Ureter (tissue), 1 donor: Measurements from ENCODE around the gene KRTAP20-2. TPM values are rescaled to one million over a fixed set of nuclear protein-coding genes. Genes with fewer than 3 reads are reported as not detected.

Source experiments
- DNase-seq: peaks from one replicate; pipeline ENCODE4 v3.0.0-alpha.2; 2020; ENCODE audit warnings: low spot score
- total RNA-seq: library from RNA; stranded (reverse); gene quantifications from one replicate; pipeline ENCODE4 v1.2.4, GENCODE V29; 2023
- donor health status: DM: yes; HTN: yes; CAD: no.

The KRTAP20-2 gene
- total RNA-seq: not detected

DNA sequence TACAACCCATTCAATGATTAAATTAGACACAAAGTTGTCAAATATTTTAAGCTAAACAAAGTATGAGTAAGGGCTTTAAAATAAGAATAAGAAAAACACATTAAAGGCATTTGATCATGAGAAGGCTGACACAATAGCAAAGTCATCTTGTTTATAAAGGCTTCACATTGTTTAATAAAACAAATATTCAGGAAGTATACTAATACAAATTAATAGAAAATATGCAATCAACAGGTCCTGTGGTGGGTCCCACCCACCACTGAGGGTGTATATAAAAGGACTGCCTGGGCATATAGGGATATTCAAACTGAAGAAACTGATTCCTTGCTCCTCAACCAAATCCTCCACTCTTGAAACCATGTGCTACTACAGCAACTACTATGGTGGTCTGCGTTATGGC lies at the start of gene KRTAP20-2:
KRTAP20-2 (plus strand) TSS at position 301 of the 400 bp plus-strand sequence; CDS start at position 359, 58 bp downstream.
- DNase-seq: no peak

DNA sequence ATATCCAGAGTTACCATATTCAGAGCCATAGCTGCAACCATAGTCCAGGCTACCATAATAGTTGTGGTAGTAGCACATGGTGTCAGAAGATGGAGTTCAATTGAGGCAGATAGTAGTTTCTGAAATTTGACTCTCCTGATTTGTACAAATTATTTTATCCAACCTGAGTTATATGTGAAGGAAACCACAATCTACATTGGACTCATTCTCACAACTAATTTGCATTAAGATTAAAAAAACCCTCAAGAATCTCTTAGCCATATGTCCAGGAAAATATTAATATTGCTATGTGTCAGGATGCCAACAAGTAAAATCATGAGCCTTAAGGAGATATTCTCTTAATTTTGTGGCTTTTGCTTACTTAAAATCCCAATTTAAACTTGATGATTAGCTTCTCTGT lies 44.7 kb upstream of the KRTAP20-2 start, which contains the start of gene KRTAP22-2:
KRTAP22-2 (minus strand) TSS at position 101 of the 400 bp plus-strand sequence.
- no peak for DNase-seq

DNA sequence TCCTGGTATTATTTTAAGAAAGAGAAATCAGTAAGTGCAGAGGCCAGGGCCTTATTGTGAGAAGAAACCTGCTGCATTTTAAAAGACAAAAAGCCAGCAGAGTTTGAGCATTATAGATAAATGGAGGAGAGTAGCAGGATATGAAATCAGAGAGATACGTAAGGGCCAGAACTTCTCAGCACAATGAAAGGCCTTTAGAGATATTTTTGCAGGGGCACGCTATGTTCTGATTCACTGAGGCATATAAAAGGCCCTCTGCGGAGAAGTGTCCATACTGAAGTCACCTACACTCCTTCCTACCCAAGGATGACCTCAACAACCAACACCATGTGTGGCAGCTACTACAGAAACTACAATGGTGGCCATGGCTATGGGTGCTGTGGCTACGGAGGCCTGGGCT lies 42.9 kb upstream of the KRTAP20-2 start, which contains the start of gene KRTAP6-3:
KRTAP6-3 (plus strand) TSS at position 301 of the 400 bp plus-strand sequence; CDS start at position 307, 6 bp downstream.
- no peak for DNase-seq

DNA sequence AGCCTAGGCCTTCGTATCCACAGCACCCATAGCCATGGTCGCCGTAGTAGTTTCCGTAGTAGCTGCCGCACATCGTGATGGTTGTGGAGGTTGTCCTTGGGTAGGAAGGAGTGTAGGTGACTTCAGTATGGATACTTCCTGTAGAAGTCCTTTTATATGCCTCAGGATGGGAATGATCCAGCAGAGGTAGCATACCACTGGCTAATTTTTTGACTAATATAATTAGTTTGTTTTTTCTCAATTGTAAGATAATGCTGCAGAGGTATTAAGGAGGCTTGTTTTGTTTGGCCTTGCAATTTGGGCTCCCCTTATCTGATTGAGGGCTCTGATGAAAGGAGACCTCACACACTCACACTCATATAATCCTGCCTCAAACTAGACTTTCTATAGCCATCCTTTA lies 36.2 kb upstream of the KRTAP20-2 start, which contains the start of gene KRTAP6-2:
KRTAP6-2 (minus strand) TSS at position 101 of the 400 bp plus-strand sequence; CDS start at position 73, 28 bp downstream.
- no peak for DNase-seq

DNA sequence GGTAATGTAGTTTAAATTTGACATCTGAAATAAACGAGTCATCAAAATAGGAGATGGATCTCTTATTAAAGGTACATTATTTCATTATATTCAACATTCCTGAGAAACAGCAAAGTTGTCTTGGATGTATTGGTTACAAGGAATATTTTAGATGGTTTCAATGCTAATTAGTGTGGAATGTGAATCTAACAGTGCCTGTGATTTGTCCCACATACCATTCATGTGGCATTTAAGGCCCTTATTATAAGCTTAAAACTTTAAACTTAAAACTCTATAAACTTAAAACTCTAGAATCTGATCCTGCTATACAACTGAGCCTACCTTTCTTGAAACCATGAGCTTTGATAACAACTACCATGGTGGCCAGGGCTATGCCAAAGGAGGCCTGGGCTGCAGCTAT lies 34.2 kb upstream of the KRTAP20-2 start, which contains the start of gene KRTAP22-1:
KRTAP22-1 (plus strand) TSS at position 301 of the 400 bp plus-strand sequence.
- no peak for DNase-seq

DNA sequence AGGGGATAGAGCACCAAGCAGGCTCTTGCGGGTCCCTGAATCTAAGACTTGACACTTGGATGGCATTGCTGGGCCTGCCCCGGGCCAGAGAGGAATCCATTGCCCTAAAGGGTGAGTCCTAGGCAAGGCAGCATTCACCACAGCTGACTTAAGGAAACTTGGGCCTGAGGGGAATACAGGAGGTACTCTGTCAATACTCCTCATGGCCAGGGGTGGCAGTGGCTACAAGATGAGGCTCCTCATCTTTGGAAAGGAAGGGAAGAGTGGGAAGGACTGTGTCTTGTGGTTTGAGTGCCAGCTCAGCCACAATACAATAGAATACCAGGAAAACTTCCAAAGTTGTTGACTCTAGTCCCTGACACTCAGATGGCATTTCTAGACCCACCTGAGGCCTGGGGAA lies 29.0 kb upstream of the KRTAP20-2 start:
- DNase-seq: no peak

DNA sequence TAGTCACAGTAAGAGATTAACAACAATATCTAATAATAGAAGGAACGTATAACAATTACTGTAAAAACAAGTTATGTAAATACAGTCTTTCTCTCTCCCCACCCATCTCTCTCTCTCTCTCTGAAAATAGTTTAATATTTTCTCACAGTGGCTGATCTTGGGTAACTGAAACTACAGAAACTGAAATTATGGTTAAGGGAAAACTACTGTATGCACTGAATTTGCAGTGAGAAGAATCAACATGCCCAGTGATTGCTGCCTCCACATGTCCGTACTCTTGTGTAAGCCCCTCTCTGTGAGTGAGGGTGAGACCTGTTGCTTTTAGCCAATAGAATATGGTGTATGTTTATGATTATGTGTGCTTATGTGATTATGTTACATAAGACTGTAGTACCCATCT lies 22.9 kb upstream of the KRTAP20-2 start:
- no peak for DNase-seq

DNA sequence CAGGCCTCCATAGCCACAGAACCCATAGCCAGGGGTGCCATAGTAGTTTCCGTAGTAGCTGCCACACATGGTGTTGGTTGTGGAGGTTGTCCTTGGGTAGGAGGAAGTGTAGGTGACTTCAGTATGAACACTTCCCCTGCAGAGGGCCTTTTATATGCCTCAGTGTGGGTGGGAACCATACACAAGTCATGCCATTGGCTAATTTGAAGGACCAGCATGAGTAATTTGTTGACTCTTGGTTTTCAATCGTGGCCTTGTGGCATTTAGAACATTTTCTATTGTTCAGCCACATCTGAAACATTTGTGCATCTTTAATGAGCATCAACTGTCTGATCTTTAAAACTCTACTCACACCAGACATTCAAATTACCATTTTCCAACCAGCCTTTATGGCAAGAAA lies 21.2 kb upstream of the KRTAP20-2 start, which contains the start of gene KRTAP6-1:
KRTAP6-1 (minus strand) TSS at position 95 of the 400 bp plus-strand sequence; CDS start at position 69, 26 bp downstream.
- no peak for DNase-seq

DNA sequence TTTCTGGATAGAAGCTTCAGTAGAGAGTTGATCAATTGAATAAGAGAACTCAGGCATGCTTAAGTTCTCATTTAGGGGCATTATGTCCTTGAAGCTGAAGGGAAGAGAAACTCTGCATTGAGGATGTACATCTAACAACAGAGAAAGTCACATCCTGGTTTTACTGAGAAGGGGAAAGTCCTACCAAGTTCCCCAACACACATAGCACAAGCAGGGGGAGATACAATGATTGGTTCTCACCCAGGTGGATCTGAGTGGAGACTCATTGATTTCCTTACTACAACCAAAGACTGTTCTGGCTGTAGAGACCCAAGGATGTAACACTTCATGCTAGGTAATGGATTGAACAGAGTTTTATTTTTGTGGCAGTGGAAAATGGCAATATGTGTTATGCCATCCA lies 19.8 kb upstream of the KRTAP20-2 start:
- no peak for DNase-seq

DNA sequence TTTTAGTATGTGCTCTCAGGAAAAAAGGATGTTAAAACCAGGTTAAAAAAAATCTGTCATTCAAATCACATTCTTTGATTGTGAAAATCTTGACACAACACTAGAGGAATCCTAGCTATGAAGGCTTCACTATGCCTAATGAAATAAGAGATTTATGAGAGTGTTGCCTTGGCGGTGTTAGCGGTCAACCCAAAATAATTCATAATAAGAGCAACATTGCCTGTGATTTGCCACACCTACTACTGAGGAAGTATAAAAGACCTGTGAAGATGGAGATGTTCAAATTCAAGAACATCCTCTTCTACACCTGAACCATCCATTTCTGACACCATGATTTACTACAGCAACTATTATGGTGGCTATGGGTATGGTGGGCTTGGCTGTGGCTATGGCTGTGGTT lies 18.9 kb upstream of the KRTAP20-2 start, which contains the start of gene KRTAP20-1:
KRTAP20-1 (plus strand) TSS at position 301 of the 400 bp plus-strand sequence; CDS start at position 331, 30 bp downstream.
- no peak for DNase-seq

DNA sequence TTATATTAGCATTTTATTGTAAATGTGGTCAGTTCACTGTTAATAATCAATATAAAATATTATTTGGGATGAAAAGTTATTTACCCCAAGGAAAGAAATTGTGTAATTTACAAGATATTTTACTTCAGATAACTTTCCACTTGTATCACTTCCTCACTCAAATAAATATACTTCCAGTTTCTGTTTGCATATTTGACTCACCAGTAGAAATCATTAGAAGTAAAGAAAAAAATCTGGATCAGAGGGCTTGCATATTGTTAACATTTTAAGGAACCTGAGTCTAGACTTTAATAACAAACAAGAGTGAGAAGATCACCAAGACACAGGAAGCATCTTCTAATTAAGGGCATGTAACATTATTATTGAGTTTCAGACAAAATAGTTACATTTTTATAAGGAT lies 14.9 kb upstream of the KRTAP20-2 start:
- DNase-seq: no peak

DNA sequence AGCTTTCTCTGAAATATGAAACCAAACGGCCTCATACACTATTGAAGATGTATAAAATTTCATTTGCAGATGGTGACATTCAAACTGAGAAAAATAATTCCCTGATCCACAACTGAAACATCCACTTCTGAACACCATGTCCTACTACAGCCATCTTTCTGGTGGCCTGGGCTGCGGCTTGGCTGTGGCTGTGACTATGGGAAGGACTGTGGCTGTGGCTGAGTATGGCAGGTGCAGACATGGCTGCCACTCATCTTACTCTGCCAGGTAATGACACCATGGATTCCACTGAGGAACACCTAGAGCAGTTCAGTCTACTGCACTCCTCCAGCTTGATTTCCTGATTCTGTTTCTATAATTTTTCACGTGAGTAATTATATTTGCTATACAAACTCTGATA lies 14.5 kb upstream of the KRTAP20-2 start, which contains the start of gene KRTAP20-4:
KRTAP20-4 (plus strand) TSS at position 106 of the 400 bp plus-strand sequence.
- no peak for DNase-seq

DNA sequence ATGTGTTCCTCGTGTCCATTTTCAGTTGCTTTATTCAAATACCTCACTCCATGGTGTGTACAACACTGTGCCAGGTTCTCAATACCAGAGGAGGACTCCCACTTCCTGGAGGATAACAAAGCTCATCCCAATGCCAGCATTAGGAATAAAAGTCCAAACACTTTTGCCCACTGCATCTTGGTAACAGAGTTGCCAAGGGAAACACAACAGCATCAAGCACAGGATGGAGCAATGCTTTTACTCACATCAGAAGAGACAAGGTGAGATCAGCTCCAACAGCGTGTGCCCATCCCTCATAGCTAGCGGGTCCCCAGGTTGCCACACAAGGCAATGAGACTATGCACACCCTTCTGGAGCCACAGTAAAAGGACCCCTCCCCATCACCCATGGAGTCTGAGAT lies 11.6 kb upstream of the KRTAP20-2 start:
- DNase-seq: no peak

DNA sequence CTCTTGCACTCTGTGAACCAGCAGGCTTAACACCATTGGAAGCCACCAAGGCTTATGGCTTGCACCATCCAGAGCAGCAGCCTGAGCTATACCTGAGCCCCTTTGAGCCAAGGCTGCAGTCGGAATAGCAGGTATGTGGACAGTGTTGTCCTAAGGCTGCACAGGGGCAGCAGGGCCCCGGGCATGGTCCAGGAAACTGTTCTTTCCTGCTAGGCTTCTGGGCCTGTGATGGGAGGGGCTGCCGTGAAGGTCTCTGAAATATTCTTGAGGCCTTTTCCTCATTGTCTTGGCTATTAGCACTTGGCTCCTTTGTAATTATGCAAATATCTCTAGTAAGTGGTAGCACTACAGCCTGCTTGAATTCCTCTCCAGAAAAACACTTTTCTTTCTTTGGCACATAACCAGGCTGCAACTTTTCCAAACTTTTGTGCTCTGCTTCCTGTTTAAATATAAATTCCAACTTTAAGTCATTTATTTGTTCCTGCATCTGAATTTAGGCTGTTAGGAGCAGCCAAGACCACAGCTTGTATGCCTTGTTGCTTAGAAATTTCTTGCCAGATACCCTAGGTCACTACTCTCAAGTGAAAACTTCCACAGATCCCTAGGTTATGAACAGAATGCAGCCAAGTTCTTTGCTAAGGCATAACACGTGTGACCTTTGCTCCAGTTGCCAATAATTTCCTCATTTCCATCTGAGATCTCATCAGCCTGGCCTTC lies 9.4 kb upstream of the KRTAP20-2 start:
- DNase-seq: no peak

DNA sequence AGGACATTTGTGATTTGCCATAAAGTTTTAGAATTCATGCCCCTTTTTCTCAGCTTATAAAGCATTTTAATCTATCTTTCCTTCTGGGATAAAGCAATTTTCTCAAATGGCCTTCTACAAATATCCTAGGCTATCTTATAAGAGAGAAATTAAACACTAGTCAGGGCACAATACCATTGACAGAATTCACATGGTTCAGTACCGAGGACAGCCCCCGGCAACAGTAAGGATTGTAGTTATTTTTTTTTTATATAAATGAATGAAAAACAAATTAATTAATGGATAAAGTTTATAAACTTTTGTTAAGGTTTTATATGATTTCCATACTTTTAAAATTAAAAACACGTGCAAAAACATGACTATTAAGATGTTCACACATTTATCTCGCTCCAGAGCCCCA lies 6.9 kb upstream of the KRTAP20-2 start:
- DNase-seq: no peak

DNA sequence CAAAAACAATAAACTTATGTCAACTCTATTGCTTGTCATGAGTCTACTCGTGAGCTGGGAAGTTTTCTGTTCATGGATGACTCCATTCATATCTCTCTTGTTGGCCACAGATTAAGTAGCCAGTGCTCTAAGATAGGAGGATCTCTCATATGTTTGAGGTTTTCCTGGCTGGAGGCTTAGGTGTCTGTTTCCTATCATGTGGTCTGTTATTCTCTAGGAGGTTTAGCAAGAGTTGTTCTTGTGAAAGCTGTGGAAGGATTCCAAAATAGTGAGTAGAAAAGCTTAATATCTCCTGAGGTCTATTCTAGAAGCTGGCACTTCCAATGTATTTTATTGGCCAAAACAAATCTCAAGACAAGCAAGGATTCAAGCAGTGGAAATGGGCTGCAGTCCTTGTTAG lies 5.8 kb upstream of the KRTAP20-2 start:
- no peak for DNase-seq

DNA sequence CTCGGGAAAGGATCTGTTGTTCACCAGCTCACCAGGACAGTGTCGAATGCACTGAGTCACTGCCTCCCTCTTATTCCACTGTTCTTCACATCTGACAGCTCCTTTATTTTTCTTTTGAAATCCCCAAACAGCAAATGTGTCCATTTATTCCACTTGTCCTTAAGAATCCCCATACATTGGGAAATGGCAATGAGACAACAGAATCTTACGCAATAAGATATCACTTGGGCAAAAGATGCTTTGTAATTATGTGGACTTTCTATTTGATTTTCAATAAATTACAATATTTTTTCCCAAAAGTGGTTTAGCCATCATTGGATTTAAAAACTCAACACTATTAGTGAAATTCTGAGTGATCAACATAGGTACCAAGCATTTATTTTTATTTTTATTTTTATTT lies 3.7 kb downstream of the KRTAP20-2 start:
- DNase-seq: no peak

DNA sequence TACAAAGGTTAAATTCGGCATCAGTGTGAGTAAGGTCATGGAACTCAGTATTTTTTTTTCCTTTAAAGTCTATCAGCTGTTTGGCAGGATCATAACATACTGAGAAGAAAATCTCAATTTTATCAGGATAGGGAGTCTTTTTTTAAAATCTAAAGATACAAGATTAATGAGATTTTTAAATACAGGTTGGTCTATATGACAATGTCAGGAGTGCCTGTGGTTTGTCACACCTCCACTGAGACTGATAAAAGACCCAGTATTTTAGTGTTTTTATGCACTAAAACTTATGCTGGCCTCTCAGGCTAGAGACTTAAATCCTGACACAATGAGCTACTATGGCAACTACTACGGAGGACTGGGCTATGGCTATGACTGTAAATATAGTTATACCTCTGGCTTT lies 7.6 kb downstream of the KRTAP20-2 start, which contains the start of gene KRTAP20-3:
KRTAP20-3 (plus strand) TSS at position 301 of the 400 bp plus-strand sequence.
- DNase-seq: no peak

DNA sequence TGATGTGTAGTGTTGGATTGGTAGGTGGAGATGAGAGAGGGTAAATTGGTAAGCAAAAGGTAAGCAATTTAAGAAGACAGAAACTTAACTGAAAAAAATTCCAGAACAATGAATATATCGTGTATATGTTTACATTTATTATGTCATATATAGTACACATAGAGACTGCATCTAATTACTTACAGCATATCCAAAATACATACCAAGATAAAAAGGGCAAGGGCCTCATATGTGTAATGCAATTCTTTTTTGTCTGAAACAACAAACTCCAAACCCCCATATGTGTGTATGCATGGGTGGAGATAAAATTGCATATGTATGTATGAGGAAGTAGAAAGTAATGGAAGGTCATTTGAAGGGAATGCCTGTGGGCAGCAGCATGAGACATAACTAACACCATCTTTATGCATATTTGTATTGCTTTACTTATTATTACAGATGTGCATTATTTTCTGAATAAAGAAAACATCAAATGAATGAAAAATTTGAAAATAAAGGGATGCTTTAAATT lies 12.0 kb downstream of the KRTAP20-2 start:
- no peak for DNase-seq

DNA sequence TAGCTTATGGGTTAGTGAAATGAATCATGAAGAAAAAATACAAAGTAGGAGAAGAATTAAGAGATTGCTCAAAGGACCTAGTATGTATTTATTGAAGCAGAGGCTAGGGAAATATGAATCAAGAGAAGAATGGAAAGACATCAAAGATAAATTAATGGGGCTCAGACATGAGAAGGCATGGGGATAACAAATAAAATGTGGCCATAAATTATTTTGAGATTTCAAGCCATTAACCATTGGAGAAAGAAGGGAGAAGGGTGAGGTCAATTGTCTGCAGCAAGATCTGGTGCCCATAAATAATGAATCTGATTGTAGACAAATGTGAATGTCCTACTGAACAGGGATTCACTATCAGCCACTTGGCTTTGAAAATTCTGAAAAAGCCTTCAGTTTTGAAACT lies 17.9 kb downstream of the KRTAP20-2 start:
- no peak for DNase-seq

DNA sequence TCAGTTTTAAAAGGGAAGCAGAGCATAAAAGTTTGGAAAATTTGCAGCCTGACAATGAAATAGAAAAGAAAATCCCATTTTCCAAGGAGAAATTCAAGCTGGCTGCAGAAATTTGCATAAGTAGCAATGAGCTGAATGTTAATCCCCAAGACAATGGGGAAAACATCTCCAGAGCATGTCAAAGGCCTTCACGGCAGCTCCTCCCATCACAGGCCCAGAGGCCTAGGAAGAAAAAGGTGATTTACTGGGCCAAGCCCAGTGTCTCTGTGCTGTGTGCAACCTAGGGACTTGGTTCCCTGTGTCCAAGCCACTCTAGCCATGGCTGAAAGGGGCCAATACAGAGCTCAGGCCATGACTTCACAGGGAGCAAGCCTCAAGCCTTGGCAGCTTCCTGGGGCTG lies 33.8 kb downstream of the KRTAP20-2 start:
- no peak for DNase-seq

DNA sequence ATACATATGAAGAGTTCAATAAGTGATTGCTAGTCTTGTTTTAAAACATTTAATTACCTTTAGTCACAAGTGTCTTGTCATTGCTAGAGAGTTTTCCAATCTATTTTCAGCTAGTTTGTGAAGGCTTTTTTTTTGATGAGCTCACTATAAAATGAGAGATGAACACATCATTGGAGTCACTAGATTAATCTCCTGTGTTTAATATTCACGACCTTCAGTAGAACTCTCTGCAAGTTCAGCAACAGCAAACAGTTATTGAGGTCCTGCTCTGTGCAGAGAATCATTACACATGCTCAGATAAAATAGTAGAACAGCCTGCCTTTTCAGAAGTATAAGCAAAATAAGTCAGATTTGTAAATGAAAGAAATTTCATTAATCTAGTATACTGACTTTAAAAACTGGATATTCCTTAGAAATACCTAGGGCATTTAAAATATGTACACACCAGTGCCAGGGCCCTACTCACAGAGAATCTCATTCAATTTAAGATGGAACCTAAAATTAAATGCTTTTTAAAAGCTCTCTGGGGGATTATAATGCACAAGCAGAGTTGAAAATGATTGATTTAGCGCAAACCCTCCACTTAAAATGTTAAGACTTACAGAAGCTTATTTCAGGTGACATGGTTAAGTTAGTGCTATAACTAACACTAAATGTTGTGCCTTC lies 38.1 kb downstream of the KRTAP20-2 start:
- DNase-seq: no peak
